Activated naive CD8-positive, alpha-beta T cell treated with anti-CD3 and anti-CD28 coated beads, Interleukin-2, amount 10 ng/mL, durations not matched to agents 7 days and 5 days (primary cell): ENCODE measurements around the gene HEG1. TPM values are rescaled to one million over a fixed set of nuclear protein-coding genes. Genes with fewer than 3 reads are reported as not detected.

Source experiments
- ATAC-seq: fragments of 150-1000 bp; cut with Tn5 transposase; one replicate; pipeline ENCODE4 v1.10.0; 2021; ENCODE audit warnings: low read depth, moderate library complexity
- POLR2A ChIA-PET: fragments of 350-600 bp; sonication (Branson Sonifier 250); formaldehyde crosslinking; loops from one replicate; lab custom pipeline; 2021; ENCODE audit warnings: antibody characterized with exemption; lab: Charles Lee
- DNase-seq: peaks from one replicate; pipeline ENCODE4 v3.0.0; 2021
- H3K27ac Mint-ChIP-seq: one replicate; pipeline ENCODE4 v1.8.0; 2022; ENCODE audit warnings: mild to moderate bottlenecking, mixed read lengths
- H3K27me3 Mint-ChIP-seq: one replicate; pipeline ENCODE4 v1.8.0; 2022; ENCODE audit warnings: mild to moderate bottlenecking, moderate library complexity, mixed read lengths
- H3K36me3 Mint-ChIP-seq: one replicate; pipeline ENCODE4 v1.8.0; 2021; ENCODE audit warnings: mild to moderate bottlenecking, mixed read lengths
- H3K4me1 Mint-ChIP-seq: one replicate; pipeline ENCODE4 v1.8.0; 2021; ENCODE audit warnings: mixed read lengths
- H3K4me3 Mint-ChIP-seq: one replicate; pipeline ENCODE4 v1.8.0; 2022; ENCODE audit warnings: mild to moderate bottlenecking, moderate library complexity, mixed read lengths
- H3K9me3 Mint-ChIP-seq: one replicate; pipeline ENCODE4 v1.8.0; 2021; ENCODE audit warnings: mixed read lengths
- total RNA-seq, 2 experiments: library from RNA; stranded (reverse); gene quantifications; one replicate each; pipeline ENCODE4 v1.2.3, GENCODE V29; 2021

Gene HEG1
- total RNA-seq, 2 experiments from 2014 or later = 49.1 to 49.5 TPM

GRCh38 chr3:124976383-124976782 is 79.4 kb downstream of the HEG1 start:
- Mint-ChIP-seq H3K9me3 (no peaks in the 10 kb centered on the region), H3K36me3 (peaks cover 62% of the 10 kb centered on the region), H3K4me1 (peaks cover 20% of the 10 kb centered on the region), H3K27me3 (no peaks in the 10 kb centered on the region), H3K27ac (no peak overlapping the region), H3K4me3 (no peak overlapping the region)
- POLR2A ChIA-PET = no interaction called here
- no peak for DNase-seq
- no peak for ATAC-seq

DNA sequence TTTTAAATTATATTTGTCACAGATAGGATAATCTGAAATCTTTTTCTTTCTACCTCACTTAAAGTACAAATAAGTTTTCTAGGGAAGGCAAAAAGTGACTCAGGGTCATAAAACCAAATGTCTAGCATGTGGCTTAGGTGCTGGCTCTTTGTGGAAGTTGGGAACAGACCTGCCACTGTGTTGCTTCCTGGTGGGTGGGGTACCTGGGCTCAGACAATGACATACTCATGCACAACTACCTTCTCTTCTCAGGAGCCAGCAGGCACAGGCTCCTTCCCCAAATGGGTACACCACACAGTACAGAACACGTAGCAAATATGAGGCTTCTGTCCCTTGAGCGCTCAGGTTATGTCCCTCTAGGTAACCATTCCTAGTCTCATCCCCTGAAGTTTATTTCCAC is 81.1 kb downstream of the HEG1 start:
- H3K27me3 Mint-ChIP-seq = no peaks in the 10 kb centered on the region
- ATAC-seq (no peak), DNase-seq (no peak)
- peaks cover 23% of the 10 kb centered on the region for H3K4me1 Mint-ChIP-seq
- POLR2A ChIA-PET = no interaction called here
- no peak overlapping the region for H3K27ac Mint-ChIP-seq
- no peaks in the 10 kb centered on the region for H3K9me3 Mint-ChIP-seq
- peaks cover 68% of the 10 kb centered on the region for H3K36me3 Mint-ChIP-seq
- H3K4me3 Mint-ChIP-seq = no peak overlapping the region

GRCh38 chr3:124973290-124973689 is 82.5 kb downstream of the HEG1 start:
- ATAC-seq = no peak
- no peaks in the 10 kb centered on the region for H3K9me3 Mint-ChIP-seq
- no peak for DNase-seq
- no peak overlapping the region for H3K27ac Mint-ChIP-seq
- H3K36me3 Mint-ChIP-seq = peaks cover 68% of the 10 kb centered on the region
- peaks cover 26% of the 10 kb centered on the region for H3K4me1 Mint-ChIP-seq
- no peaks in the 10 kb centered on the region for H3K27me3 Mint-ChIP-seq
- no peak overlapping the region for H3K4me3 Mint-ChIP-seq
- POLR2A ChIA-PET = no interaction called here

DNA sequence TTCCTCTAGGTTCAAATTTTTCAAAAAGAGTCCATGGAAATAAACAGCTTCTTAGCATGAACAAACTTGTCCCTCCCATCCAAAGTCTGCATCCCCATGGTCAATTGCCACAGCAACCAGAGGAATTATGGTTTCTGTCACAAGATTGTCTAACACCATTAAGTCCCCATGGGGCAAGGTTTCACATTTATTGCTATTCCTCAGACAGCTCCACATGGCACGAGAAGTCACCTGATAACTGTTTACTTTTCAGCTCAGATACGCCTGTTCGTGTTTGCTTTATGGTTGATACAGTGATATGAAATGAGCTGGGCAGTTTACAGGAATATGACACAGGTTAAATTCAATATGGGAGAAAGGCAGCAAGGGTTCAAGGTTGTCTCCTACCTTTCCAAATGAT is 83.3 kb downstream of the HEG1 start:
- Mint-ChIP-seq H3K27me3 (no peaks in the 10 kb centered on the region), H3K36me3 (peaks cover 63% of the 10 kb centered on the region), H3K27ac (no peak overlapping the region), H3K4me3 (no peak overlapping the region), H3K4me1 (peaks cover 28% of the 10 kb centered on the region), H3K9me3 (no peaks in the 10 kb centered on the region)
- ATAC-seq = no peak
- POLR2A ChIA-PET = no interaction called here
- DNase-seq = no peak

- Mint-ChIP-seq H3K9me3 (no peaks in the 10 kb centered on the region), H3K36me3 (peaks cover 47% of the 10 kb centered on the region), H3K4me1 (peaks cover 23% of the 10 kb centered on the region), H3K27me3 (no peaks in the 10 kb centered on the region), H3K27ac (no peak overlapping the region), H3K4me3 (no peak overlapping the region)
- DNase-seq (no peak), ATAC-seq (no peak)
- POLR2A ChIA-PET = no interaction called here
These were observed 85.7 kb downstream of the HEG1 start for GRCh38 chr3:124969963-124970722.

DNA sequence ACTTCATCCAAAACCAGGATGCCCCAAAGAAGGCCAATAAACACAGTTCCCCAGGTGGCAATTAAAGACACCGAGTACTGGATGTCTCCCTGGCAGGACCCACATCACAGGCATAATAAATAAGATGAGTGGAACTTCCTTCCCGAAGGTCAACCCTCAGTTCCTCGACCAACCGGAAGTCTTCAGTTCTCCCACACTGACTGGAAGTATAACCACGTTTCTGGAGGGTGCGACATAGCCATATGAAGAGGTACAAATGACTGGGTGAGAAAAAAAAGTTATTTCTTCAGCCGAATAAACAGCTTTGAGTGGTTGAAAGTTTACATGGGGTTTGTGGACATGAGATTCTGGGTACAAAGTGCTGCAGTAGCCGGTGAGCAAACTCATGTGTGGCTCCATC is 86.6 kb downstream of the HEG1 start:
- Mint-ChIP-seq H3K4me1 (peaks cover 17% of the 10 kb centered on the region), H3K27me3 (no peaks in the 10 kb centered on the region), H3K27ac (no peak overlapping the region), H3K9me3 (no peaks in the 10 kb centered on the region), H3K4me3 (no peak overlapping the region), H3K36me3 (peaks cover 39% of the 10 kb centered on the region)
- ATAC-seq = no peak
- POLR2A ChIA-PET = no interaction called here
- DNase-seq = no peak

GRCh38 chr3:124967964-124968363 is 87.8 kb downstream of the HEG1 start:
- POLR2A ChIA-PET = no interaction called here

DNA sequence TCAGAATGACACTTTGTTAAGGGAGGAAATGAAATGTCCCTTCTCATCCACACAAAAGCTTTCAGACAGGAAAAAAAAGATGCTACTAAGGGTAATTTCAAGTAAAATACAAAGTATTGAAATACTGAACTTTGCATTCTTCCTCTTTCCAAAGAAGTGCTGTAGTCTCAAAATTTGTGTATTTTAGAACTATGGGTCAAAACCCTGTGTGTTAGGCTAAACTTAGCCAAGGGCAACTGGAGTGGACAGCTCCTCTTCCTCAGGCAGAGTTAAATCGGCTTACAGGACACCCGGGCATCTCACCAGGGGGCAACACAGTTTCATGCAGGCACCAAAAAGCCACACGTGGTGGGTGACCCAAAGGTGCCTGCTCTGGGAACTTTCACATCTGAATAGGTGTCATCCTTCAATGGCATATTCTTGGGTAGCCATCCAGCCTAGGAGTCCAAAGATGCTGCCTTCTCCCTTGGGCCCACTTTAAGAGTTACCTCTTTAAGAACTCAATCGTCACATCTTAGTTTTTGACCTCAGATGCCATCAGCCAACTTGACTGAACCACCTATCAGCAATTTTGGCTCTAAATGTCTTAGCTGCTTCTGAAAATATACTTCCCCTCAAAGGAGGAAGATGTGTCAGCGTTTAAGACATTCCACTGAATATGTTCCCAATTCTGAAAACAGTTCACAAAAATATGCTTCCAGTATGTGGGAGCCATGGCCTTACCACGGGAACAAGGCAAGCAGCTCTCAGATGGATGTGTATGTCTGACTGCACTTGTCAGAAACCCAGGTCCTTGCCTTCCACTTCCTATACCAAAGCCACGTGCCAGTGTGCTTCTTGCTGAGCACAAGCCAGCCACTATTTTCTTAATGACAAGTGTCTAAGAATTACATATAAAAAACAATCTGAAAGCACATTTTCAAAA is 89.0 kb downstream of the HEG1 start:
- DNase-seq (no peak), ATAC-seq (no peak)
- POLR2A ChIA-PET = interaction anchor here (0.7 kb wide), 1 partner anchor 238 kb away, joined by 4 read pairs; no protein-coding TSS in a partner anchor
- no peaks in the 10 kb centered on the region for H3K27me3 Mint-ChIP-seq
- H3K4me3 Mint-ChIP-seq = no peak overlapping the region
- peaks cover 20% of the 10 kb centered on the region for H3K36me3 Mint-ChIP-seq
- H3K27ac Mint-ChIP-seq = no peak overlapping the region
- peaks cover 10% of the 10 kb centered on the region for H3K4me1 Mint-ChIP-seq
- no peaks in the 10 kb centered on the region for H3K9me3 Mint-ChIP-seq

More at GRCh38 chr3:124967964-124968363, 87.8 kb downstream of the HEG1 start:
- no peaks in the 10 kb centered on the region for H3K9me3 Mint-ChIP-seq
- no peak overlapping the region for H3K4me3 Mint-ChIP-seq
- H3K27me3 Mint-ChIP-seq = no peaks in the 10 kb centered on the region
- H3K27ac Mint-ChIP-seq = no peak overlapping the region
- DNase-seq (no peak), ATAC-seq (no peak)
- peaks cover 10% of the 10 kb centered on the region for H3K4me1 Mint-ChIP-seq
- peaks cover 28% of the 10 kb centered on the region for H3K36me3 Mint-ChIP-seq

DNA sequence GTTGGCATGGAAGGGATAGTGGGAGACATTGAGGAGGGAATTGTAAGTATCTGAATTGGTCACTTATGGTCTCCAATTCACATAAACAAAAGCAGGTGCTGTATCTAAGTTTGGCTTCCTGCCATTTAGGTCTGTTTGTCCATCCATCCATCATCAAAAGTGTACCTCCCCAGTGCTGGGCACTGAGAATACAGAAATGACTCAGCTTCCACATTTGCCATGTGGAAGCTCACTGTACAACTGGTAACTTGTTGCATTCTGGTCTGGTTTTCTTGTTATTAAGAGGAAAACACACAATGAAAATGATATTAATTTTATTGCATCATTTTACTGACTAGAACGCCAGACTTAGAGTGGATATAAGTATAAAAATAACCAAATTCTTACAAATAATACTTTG is 90.4 kb downstream of the HEG1 start:
- ATAC-seq (no peak), DNase-seq (no peak)
- POLR2A ChIA-PET = no interaction called here
- Mint-ChIP-seq H3K9me3 (no peaks in the 10 kb centered on the region), H3K27me3 (no peaks in the 10 kb centered on the region), H3K36me3 (peaks cover 15% of the 10 kb centered on the region), H3K4me3 (no peak overlapping the region), H3K4me1 (peaks cover 7% of the 10 kb centered on the region), H3K27ac (no peak overlapping the region)

GRCh38 chr3:124964387-124964786 is 91.4 kb downstream of the HEG1 start:
- no peaks in the 10 kb centered on the region for H3K9me3 Mint-ChIP-seq
- H3K4me3 Mint-ChIP-seq = no peak overlapping the region
- no peaks in the 10 kb centered on the region for H3K27me3 Mint-ChIP-seq
- ATAC-seq (no peak), DNase-seq (no peak)
- no peak overlapping the region for H3K27ac Mint-ChIP-seq
- H3K36me3 Mint-ChIP-seq = peaks cover 8% of the 10 kb centered on the region
- POLR2A ChIA-PET = no interaction called here
- H3K4me1 Mint-ChIP-seq = peaks cover 5% of the 10 kb centered on the region

DNA sequence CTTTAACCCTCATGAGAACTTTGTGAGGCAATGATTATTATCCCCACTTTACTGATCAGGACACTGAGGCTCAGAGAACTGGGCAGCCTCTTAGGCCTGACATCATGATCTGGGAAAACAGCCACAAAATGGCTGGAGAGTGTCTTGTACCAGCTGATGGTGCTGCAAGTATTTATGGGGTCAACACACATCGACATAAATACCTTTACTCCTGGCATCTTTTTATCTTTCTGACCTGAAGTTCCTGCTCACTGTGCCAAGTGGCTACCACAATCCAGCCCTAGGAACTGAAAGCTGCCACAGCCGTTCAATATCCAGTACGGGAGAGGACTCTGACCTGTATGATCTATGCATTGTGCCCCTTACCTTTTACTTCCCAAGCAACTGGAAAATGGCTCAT is 92.0 kb downstream of the HEG1 start:
- no peak for ATAC-seq
- no peak for DNase-seq
- peaks cover 6% of the 10 kb centered on the region for H3K36me3 Mint-ChIP-seq
- no peaks in the 10 kb centered on the region for H3K9me3 Mint-ChIP-seq
- no peaks in the 10 kb centered on the region for H3K27me3 Mint-ChIP-seq
- no peak overlapping the region for H3K4me3 Mint-ChIP-seq
- POLR2A ChIA-PET = no interaction called here
- no peak overlapping the region for H3K27ac Mint-ChIP-seq
- peaks cover 5% of the 10 kb centered on the region for H3K4me1 Mint-ChIP-seq

GRCh38 chr3:124962403-124962940 is 93.3 kb downstream of the HEG1 start:
- DNase-seq (no peak), ATAC-seq (no peak)
- Mint-ChIP-seq H3K4me1 (no peaks in the 10 kb centered on the region), H3K36me3 (peaks cover 1% of the 10 kb centered on the region), H3K4me3 (no peak overlapping the region), H3K9me3 (no peaks in the 10 kb centered on the region), H3K27ac (no peak overlapping the region), H3K27me3 (no peaks in the 10 kb centered on the region)
- POLR2A ChIA-PET = no interaction called here

GRCh38 chr3:124960698-124961097 is 95.1 kb downstream of the HEG1 start:
- DNase-seq (no peak), ATAC-seq (no peak)
- Mint-ChIP-seq H3K4me3 (no peak overlapping the region), H3K27me3 (peaks cover 6% of the 10 kb centered on the region), H3K27ac (no peak overlapping the region), H3K4me1 (no peaks in the 10 kb centered on the region), H3K36me3 (no peaks in the 10 kb centered on the region), H3K9me3 (no peaks in the 10 kb centered on the region)
- POLR2A ChIA-PET = no interaction called here
